GM12891 (cell line): ENCODE data around the gene PRSS22.

Experiments used
- PAX5 ChIP-seq: IDR thresholded peaks from 2 replicates; pipeline ENCODE4 v1.6.1; 2011; ENCODE audit warnings: low read length, moderate library complexity, mild to moderate bottlenecking; ENCODE audit not compliant: insufficient read depth, severe bottlenecking
- POLR2A ChIP-seq: IDR thresholded peaks from 2 replicates; pipeline ENCODE4 v1.6.1; 2011; ENCODE audit warnings: low read depth, low read length, control low read depth
- POLR2AphosphoS5 ChIP-seq: IDR thresholded peaks from 2 replicates; pipeline ENCODE4 v1.6.1; 2011; ENCODE audit warnings: low read depth, low read length, control low read depth
- SPI1 ChIP-seq: IDR thresholded peaks from 2 replicates; pipeline ENCODE4 v1.6.1; 2011; ENCODE audit warnings: low read depth, low read length, control low read depth
- TAF1 ChIP-seq: IDR thresholded peaks from 2 replicates; pipeline ENCODE4 v1.6.1; 2011; ENCODE audit warnings: low read depth, low read length, control low read depth

DNA sequence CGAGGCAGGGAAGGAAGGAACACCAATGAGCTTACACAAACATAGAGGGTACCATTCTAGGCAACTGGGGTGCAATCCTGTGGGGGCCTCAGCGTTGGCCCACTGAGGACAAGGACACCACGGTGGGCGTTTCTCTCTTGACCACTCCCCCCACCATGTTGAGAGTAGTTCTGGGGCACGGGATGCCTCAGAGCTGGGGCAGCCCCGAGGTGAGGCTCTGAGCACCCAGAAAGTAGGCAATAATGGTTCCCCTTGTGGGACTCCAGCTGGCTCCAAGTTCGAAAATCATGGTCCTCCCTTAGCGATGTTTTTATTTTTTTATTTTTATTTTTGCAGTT, 35.8 kb downstream of the PRSS22 start:
- TF ChIP-seq POLR2AphosphoS5 (no peak), SPI1 (no peak), POLR2A (no peak), TAF1 (no peak), PAX5 (no peak)
